ENCODE data around the gene IFT88. TPM values are rescaled to one million over a fixed set of nuclear protein-coding genes. Genes with fewer than 3 reads are reported as not detected.

The IFT88 gene
- total RNA-seq, 2 experiments from 2014 or later: 9.0 to 9.5 TPM

DNA sequence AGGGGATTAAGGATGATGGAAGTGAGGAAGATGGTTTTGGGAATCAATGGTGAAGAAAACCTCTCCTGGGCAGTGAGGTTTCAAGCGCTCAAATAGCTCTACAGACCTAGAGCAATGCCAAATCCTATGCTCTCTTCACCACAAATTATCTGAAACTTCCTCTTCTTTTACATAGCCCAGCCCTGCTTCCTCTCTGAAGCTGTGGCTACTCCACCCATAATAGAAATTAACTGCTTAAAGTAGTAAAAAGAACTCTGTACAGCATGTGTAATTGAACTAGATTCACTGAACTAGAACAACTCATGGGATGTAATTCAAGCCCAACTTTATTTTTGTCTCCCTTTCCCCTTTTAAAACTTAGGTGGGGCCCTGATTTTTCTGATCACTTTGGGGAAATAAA is 20.4 kb upstream of the IFT88 start:
- no peaks in the 10 kb centered on the region for H3K9me3 Mint-ChIP-seq
- no peak for ATAC-seq (ENCODE audit: poor library complexity)

DNA sequence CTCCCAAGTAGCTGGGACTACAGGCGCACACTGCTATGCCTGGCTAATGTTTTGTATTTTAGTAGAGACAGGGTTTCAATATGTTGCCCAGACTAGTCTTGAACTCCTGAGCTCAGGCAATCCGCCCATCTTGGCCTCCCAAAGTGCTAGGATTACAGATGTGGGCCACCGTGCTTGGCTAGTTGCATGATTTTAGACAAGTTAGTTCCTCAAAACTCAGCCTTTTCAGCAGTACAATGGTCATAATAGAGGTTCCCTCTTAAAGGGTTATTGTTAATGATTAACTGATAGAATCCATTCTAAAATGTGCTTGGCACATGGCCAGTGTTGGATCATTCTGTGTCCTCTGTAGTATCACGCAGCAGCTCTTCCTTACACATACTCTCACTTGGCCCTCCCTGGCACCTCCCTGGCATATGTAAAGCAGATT is 19.5 kb upstream of the IFT88 start:
- no peak overlapping the region for H3K27ac Mint-ChIP-seq
- H3K27me3 Mint-ChIP-seq: no peaks in the 10 kb centered on the region
- Histone ChIP-seq H3K4me1 (ENCODE audit: insufficient read depth, low read length) (peaks cover 10% of the 10 kb centered on the region), H3K9me3 (ENCODE audit: control insufficient read depth in 1 of 2, insufficient read depth in 1 of 2, low read length in 2 of 2) (no peaks in the 10 kb centered on the region), H3K4me3 (ENCODE audit: low read length) (no peak overlapping the region), H3K36me3 (ENCODE audit: insufficient read depth, low read length) (no peaks in the 10 kb centered on the region), H3K27ac (ENCODE audit: low read depth in 1 of 2, low read length in 2 of 2) (no peak overlapping the region), H3K27me3 (ENCODE audit: control insufficient read depth in 1 of 2, insufficient read depth in 2 of 2, low read length in 2 of 2) (no peaks in the 10 kb centered on the region)
- H3K9me3 Mint-ChIP-seq: no peaks in the 10 kb centered on the region
- ChIA-PET CTCF (interaction anchor here (0.5 kb wide), 1 partner anchor 160 kb away, joined by 3 read pairs; no protein-coding TSS in a partner anchor), POLR2A (no interaction called here)
- H3K4me1 Mint-ChIP-seq (ENCODE audit: low read depth): peaks cover 10% of the 10 kb centered on the region
- ATAC-seq (ENCODE audit: poor library complexity) (no peak), DNase-seq (no peak)
- no peaks in the 10 kb centered on the region for H3K36me3 Mint-ChIP-seq (ENCODE audit: low read depth)
- TF ChIP-seq, protein P1, sequence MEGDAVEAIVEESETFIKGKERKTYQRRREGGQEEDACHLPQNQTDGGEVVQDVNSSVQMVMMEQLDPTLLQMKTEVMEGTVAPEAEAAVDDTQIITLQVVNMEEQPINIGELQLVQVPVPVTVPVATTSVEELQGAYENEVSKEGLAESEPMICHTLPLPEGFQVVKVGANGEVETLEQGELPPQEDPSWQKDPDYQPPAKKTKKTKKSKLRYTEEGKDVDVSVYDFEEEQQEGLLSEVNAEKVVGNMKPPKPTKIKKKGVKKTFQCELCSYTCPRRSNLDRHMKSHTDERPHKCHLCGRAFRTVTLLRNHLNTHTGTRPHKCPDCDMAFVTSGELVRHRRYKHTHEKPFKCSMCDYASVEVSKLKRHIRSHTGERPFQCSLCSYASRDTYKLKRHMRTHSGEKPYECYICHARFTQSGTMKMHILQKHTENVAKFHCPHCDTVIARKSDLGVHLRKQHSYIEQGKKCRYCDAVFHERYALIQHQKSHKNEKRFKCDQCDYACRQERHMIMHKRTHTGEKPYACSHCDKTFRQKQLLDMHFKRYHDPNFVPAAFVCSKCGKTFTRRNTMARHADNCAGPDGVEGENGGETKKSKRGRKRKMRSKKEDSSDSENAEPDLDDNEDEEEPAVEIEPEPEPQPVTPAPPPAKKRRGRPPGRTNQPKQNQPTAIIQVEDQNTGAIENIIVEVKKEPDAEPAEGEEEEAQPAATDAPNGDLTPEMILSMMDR (IDR thresholded peaks at IDR 0.05): no peak
- no peak overlapping the region for H3K4me3 Mint-ChIP-seq
- intact Hi-C loops (cut with DNase I, micrococcal nuclease): no loop called here

More for the DNA sequence above, 20.4 kb upstream of the IFT88 start:
- no peaks in the 10 kb centered on the region for H3K36me3 ChIP-seq (ENCODE audit: insufficient read depth, low read length)
- ChIA-PET CTCF (no interaction called here), POLR2A (no interaction called here)
- no peak overlapping the region for H3K4me3 ChIP-seq (ENCODE audit: low read length)
- Mint-ChIP-seq H3K27ac (no peak overlapping the region), H3K27me3 (no peaks in the 10 kb centered on the region), H3K4me3 (no peak overlapping the region), H3K4me1 (ENCODE audit: low read depth) (peaks cover 10% of the 10 kb centered on the region), H3K36me3 (ENCODE audit: low read depth) (no peaks in the 10 kb centered on the region)
- TF ChIP-seq, protein P1 (IDR thresholded peaks at IDR 0.05): no peak
- intact Hi-C loops (cut with DNase I, micrococcal nuclease): no loop called here
- H3K4me1 ChIP-seq (ENCODE audit: insufficient read depth, low read length): peaks cover 10% of the 10 kb centered on the region
- no peaks in the 10 kb centered on the region for H3K27me3 ChIP-seq (ENCODE audit: control insufficient read depth in 1 of 2, insufficient read depth in 2 of 2, low read length in 2 of 2)
- no peak overlapping the region for H3K27ac ChIP-seq (ENCODE audit: low read depth in 1 of 2, low read length in 2 of 2)
- peak in 1 of 14 experiments; percentile 19 for DNase-seq
- no peaks in the 10 kb centered on the region for H3K9me3 ChIP-seq (ENCODE audit: control insufficient read depth in 1 of 2, insufficient read depth in 1 of 2, low read length in 2 of 2)

DNA sequence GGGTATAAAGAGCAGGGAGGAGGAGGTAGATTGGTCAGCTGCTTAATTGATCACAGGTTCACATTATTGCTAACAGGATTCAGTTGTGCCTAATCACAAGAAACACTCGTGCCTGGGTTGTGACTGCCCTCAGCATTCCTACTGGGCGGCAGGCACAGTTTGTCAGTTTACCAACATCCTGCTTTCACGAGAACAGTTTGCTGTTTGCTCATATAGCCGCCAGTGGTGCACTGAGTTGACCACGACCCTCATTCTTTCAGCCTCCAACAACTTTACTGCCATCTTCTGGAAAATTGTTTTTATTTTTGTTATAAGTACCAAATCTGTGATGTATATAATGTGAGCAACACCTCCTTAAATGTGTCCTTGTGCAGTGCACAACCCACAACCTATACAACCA is 16.2 kb upstream of the IFT88 start:
- Histone ChIP-seq H3K27me3 (ENCODE audit: control insufficient read depth in 1 of 2, insufficient read depth in 2 of 2, low read length in 2 of 2) (no peaks in the 10 kb centered on the region), H3K4me1 (ENCODE audit: insufficient read depth, low read length) (peaks cover 7% of the 10 kb centered on the region), H3K4me3 (ENCODE audit: low read length) (no peak overlapping the region), H3K27ac (ENCODE audit: low read depth in 1 of 2, low read length in 2 of 2) (no peak overlapping the region), H3K9me3 (ENCODE audit: control insufficient read depth in 1 of 2, insufficient read depth in 1 of 2, low read length in 2 of 2) (no peaks in the 10 kb centered on the region), H3K36me3 (ENCODE audit: insufficient read depth, low read length) (no peaks in the 10 kb centered on the region)
- H3K4me3 Mint-ChIP-seq: no peak overlapping the region
- ATAC-seq (ENCODE audit: poor library complexity) (no peak), DNase-seq (no peak)
- TF ChIP-seq, protein P1 (IDR thresholded peaks at IDR 0.05): no peak
- H3K27me3 Mint-ChIP-seq: no peaks in the 10 kb centered on the region
- H3K36me3 Mint-ChIP-seq (ENCODE audit: low read depth): no peaks in the 10 kb centered on the region
- CTCF ChIA-PET: no interaction called here
- POLR2A ChIA-PET: no interaction called here
- no peak overlapping the region for H3K27ac Mint-ChIP-seq
- peaks cover 10% of the 10 kb centered on the region for H3K4me1 Mint-ChIP-seq (ENCODE audit: low read depth)
- no peaks in the 10 kb centered on the region for H3K9me3 Mint-ChIP-seq
- intact Hi-C loops (cut with DNase I, micrococcal nuclease): no loop called here

Data from CD4-positive, alpha-beta T cell (primary cell).